ENCODE measurements around the gene SELENOS. TPM values are rescaled to one million over a fixed set of nuclear protein-coding genes. Genes with fewer than 3 reads are reported as not detected.

SELENOS gene
- total RNA-seq, 1 donor from 2014 or later = 46.9 TPM

- peaks cover 9% of the 10 kb centered on the region for H3K27me3 Mint-ChIP-seq (ENCODE audit: unreplicated experiment)
- H3K36me3 Mint-ChIP-seq (ENCODE audit: unreplicated experiment) = no peaks in the 10 kb centered on the region
- H3K9me3 Mint-ChIP-seq (ENCODE audit: unreplicated experiment) = peaks cover 2% of the 10 kb centered on the region
- H3K4me3 Mint-ChIP-seq (ENCODE audit: unreplicated experiment) = no peak overlapping the region
- no peak for DNase-seq
- no peaks in the 10 kb centered on the region for H3K4me1 Mint-ChIP-seq (ENCODE audit: low read depth, unreplicated experiment)
- no peak overlapping the region for H3K27ac Mint-ChIP-seq (ENCODE audit: unreplicated experiment)
- TF ChIP-seq CTCF (IDR thresholded peaks at IDR 0.05; ENCODE audit: partially characterized antibody, unreplicated experiment) = no peak
Observed at GRCh38 chr15:101266787-101267186, 10.5 kb downstream of the SELENOS start.

- H3K36me3 Mint-ChIP-seq (ENCODE audit: unreplicated experiment) = no peaks in the 10 kb centered on the region
Observed at GRCh38 chr15:101266034-101266433, 11.3 kb downstream of the SELENOS start.

GRCh38 chr15:101264911-101265641 lies 12.2 kb downstream of the SELENOS start:
- Mint-ChIP-seq H3K9me3 (ENCODE audit: unreplicated experiment) (peaks cover 2% of the 10 kb centered on the region), H3K27me3 (ENCODE audit: unreplicated experiment) (peaks cover 9% of the 10 kb centered on the region), H3K27ac (ENCODE audit: unreplicated experiment) (no peak overlapping the region), H3K36me3 (ENCODE audit: unreplicated experiment) (no peaks in the 10 kb centered on the region), H3K4me3 (ENCODE audit: unreplicated experiment) (no peak overlapping the region), H3K4me1 (ENCODE audit: low read depth, unreplicated experiment) (no peaks in the 10 kb centered on the region)
- DNase-seq = no peak
- no peak for TF ChIP-seq CTCF (IDR thresholded peaks at IDR 0.05; ENCODE audit: partially characterized antibody, unreplicated experiment)

More at GRCh38 chr15:101266034-101266433, 11.3 kb downstream of the SELENOS start:
- no peak for TF ChIP-seq CTCF (IDR thresholded peaks at IDR 0.05; ENCODE audit: partially characterized antibody, unreplicated experiment)
- H3K4me1 Mint-ChIP-seq (ENCODE audit: low read depth, unreplicated experiment) = no peaks in the 10 kb centered on the region
- peaks cover 2% of the 10 kb centered on the region for H3K9me3 Mint-ChIP-seq (ENCODE audit: unreplicated experiment)
- no peak overlapping the region for H3K4me3 Mint-ChIP-seq (ENCODE audit: unreplicated experiment)
- no peak overlapping the region for H3K27ac Mint-ChIP-seq (ENCODE audit: unreplicated experiment)
- no peak for DNase-seq
- H3K27me3 Mint-ChIP-seq (ENCODE audit: unreplicated experiment) = peaks cover 9% of the 10 kb centered on the region

GRCh38 chr15:101264011-101264410 lies 13.3 kb downstream of the SELENOS start:
- H3K27me3 Mint-ChIP-seq (ENCODE audit: unreplicated experiment) = peaks cover 7% of the 10 kb centered on the region
- peaks cover 2% of the 10 kb centered on the region for H3K9me3 Mint-ChIP-seq (ENCODE audit: unreplicated experiment)
- H3K4me1 Mint-ChIP-seq (ENCODE audit: low read depth, unreplicated experiment) = peaks cover under 1% of the 10 kb centered on the region
- H3K36me3 Mint-ChIP-seq (ENCODE audit: unreplicated experiment) = no peaks in the 10 kb centered on the region
- no peak for TF ChIP-seq CTCF (IDR thresholded peaks at IDR 0.05; ENCODE audit: partially characterized antibody, unreplicated experiment)
- no peak overlapping the region for H3K4me3 Mint-ChIP-seq (ENCODE audit: unreplicated experiment)
- no peak overlapping the region for H3K27ac Mint-ChIP-seq (ENCODE audit: unreplicated experiment)
- no peak for DNase-seq

- TF ChIP-seq CTCF (IDR thresholded peaks at IDR 0.05; ENCODE audit: partially characterized antibody, unreplicated experiment) = no peak
- no peak overlapping the region for H3K27ac Mint-ChIP-seq (ENCODE audit: unreplicated experiment)
- peaks cover 2% of the 10 kb centered on the region for H3K27me3 Mint-ChIP-seq (ENCODE audit: unreplicated experiment)
- H3K4me1 Mint-ChIP-seq (ENCODE audit: low read depth, unreplicated experiment) = peaks cover 12% of the 10 kb centered on the region
- no peaks in the 10 kb centered on the region for H3K36me3 Mint-ChIP-seq (ENCODE audit: unreplicated experiment)
- H3K4me3 Mint-ChIP-seq (ENCODE audit: unreplicated experiment) = no peak overlapping the region
- DNase-seq = no peak
- H3K9me3 Mint-ChIP-seq (ENCODE audit: unreplicated experiment) = peaks cover 2% of the 10 kb centered on the region
Observed at GRCh38 chr15:101262551-101262950, 14.7 kb downstream of the SELENOS start.

Data from glutamatergic neuron (in vitro differentiated cells).